Activated CD8-positive, alpha-beta memory T cell treated with anti-CD3 and anti-CD28 coated beads, Interleukin-2, amount 10 ng/mL, durations not matched to agents 7 days and 5 days (primary cell): ENCODE measurements around the gene APBA2. TPM values are rescaled to one million over a fixed set of nuclear protein-coding genes. Genes with fewer than 3 reads are reported as not detected.
"Not testable (repeated sequence)": the region's sequence is repeated elsewhere in the genome, so short reads cannot be mapped to it uniquely, and the experiment has no call there.

Experiments
- ATAC-seq: fragments of 150-1000 bp; cut with Tn5 transposase; one replicate; pipeline ENCODE4 v1.10.0; 2021; ENCODE audit warnings: moderate library complexity
- CTCF ChIA-PET: fragments of 350-600 bp; sonication (Branson Sonifier 250); formaldehyde crosslinking; loops from one replicate; lab custom pipeline; 2021; ENCODE audit warnings: antibody characterized with exemption; lab: Charles Lee
- DNase-seq: peaks from one replicate; pipeline ENCODE4 v3.0.0-alpha.2; 2020
- H3K27ac Mint-ChIP-seq: one replicate; pipeline ENCODE4 v1.8.0; 2021; ENCODE audit warnings: mild to moderate bottlenecking, mixed read lengths
- H3K27me3 Mint-ChIP-seq: one replicate; pipeline ENCODE4 v1.8.0; 2021; ENCODE audit warnings: mixed read lengths
- H3K36me3 Mint-ChIP-seq: one replicate; pipeline ENCODE4 v1.8.0; 2021; ENCODE audit warnings: mild to moderate bottlenecking, mixed read lengths
- H3K4me1 Mint-ChIP-seq: one replicate; pipeline ENCODE4 v1.8.0; 2021; ENCODE audit warnings: mixed read lengths
- H3K4me3 Mint-ChIP-seq: one replicate; pipeline ENCODE4 v1.8.0; 2021; ENCODE audit warnings: mild to moderate bottlenecking, moderate library complexity, mixed read lengths
- H3K9me3 Mint-ChIP-seq: one replicate; pipeline ENCODE4 v1.8.0; 2022; ENCODE audit warnings: low read depth, mixed read lengths
- total RNA-seq, 2 experiments: library from RNA; stranded (reverse); gene quantifications; one replicate each; pipeline ENCODE4 v1.2.3, GENCODE V29; 2021

The APBA2 gene
- total RNA-seq, 2 experiments from 2014 or later: 2.6 to 7.9 TPM

DNA sequence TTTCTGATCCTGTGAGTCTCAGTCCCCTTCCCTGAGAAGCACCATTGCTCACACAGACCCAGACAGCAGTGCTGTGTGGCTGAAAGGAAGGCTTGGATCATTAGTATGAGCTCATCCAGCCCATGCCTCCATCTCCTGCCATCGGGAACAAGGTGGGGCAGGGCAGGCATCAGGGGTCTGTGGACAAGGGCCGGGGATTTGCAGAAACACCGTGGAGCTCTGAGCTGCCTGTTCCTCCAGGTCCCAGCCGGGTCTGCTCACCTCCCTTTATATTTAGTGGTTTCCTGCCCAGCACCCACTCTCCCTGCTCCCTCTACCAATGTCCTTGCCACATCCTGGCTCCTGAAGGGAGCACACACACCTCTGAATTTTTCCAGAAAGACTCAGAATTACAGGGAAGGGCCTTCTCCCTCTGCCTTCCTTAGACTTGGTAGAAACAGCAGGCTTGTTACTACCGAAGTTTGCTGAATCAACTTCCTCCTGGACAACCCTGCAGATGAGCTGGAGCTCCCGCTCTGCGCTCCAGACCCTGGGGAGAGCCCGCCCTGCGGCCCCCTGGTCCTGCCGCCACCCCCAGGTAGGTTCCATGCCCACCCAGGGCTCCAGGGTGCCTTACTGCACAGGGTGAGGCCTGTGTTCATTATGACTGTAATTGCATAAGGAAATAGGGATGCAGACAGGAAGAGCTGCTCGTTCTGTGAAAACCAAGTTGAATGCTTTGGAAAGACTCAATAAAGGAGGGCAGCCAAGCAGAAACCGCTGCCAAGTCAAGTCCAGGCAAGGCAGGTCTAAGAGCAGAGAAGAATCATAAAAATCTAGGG is 255.7 kb downstream of the APBA2 start:
- Mint-ChIP-seq H3K9me3 (no peaks in the 10 kb centered on the region), H3K4me1 (peaks cover 10% of the 10 kb centered on the region), H3K4me3 (no peak overlapping the region), H3K36me3 (no peaks in the 10 kb centered on the region), H3K27me3 (peaks cover 42% of the 10 kb centered on the region), H3K27ac (no peak overlapping the region)
- CTCF ChIA-PET: no interaction called here
- DNase-seq: no peak
- ATAC-seq: no peak

DNA sequence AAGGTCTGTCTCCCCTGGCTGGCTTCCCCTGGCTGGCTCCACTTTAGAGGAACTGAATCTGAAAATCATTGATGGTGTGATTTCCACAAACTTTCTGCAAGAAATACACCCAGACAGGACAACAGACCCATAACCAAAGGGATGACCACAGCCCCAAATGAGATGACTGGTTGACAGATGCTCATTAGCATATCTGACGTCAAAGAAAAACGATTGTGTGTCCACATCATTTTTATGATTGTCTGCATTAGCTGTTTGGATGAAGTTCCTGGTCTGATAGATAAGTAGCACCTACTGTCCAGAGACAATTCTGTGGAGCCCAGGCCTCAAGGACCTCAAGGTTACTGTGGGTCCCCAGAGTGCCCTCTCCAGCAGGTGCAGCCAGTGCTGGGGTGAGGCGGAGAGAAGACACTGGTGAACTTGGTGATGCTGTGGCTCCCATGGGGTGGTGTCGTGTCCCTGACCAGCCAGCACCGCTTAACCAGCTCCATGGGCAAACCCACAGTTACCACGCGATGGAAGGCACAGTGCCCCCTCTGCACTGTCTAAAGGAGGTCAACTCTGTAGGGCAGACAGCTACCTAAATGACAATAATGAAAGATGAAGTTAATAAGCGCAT is 256.5 kb downstream of the APBA2 start:
- H3K4me1 Mint-ChIP-seq: peaks cover 10% of the 10 kb centered on the region
- CTCF ChIA-PET: no interaction called here
- DNase-seq (no peak), ATAC-seq (no peak)
- H3K36me3 Mint-ChIP-seq: no peaks in the 10 kb centered on the region
- H3K4me3 Mint-ChIP-seq: no peak overlapping the region
- H3K27me3 Mint-ChIP-seq: peaks cover 45% of the 10 kb centered on the region
- H3K9me3 Mint-ChIP-seq: no peaks in the 10 kb centered on the region
- no peak overlapping the region for H3K27ac Mint-ChIP-seq

DNA sequence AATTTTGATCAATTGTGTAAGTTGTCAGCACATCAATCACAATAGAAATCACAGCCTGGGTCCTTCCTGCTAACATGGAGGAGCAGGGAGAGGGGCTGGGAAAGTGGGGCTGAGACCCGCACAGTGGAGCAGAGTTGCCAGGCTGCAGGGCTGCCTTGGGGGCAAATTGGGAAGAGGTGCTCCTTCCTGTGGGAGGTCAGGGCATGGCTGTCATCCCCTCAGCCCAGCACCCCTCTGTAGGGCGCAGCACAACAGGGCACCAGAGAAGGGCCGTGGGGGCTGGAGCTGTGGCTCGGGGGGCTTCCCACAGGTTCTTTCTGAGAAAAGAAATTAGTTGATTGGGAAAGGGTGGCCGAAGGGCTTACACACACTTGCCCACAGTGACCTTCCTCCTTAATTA is 257.5 kb downstream of the APBA2 start:
- Mint-ChIP-seq H3K9me3 (no peaks in the 10 kb centered on the region), H3K27me3 (peaks cover 50% of the 10 kb centered on the region), H3K27ac (no peak overlapping the region), H3K4me1 (peaks cover 10% of the 10 kb centered on the region), H3K4me3 (no peak overlapping the region), H3K36me3 (no peaks in the 10 kb centered on the region)
- no peak for ATAC-seq
- DNase-seq: no peak
- CTCF ChIA-PET: interaction anchor here (1.0 kb wide), 1 partner anchor 16 kb away, joined by 3 read pairs; no protein-coding TSS in a partner anchor

DNA sequence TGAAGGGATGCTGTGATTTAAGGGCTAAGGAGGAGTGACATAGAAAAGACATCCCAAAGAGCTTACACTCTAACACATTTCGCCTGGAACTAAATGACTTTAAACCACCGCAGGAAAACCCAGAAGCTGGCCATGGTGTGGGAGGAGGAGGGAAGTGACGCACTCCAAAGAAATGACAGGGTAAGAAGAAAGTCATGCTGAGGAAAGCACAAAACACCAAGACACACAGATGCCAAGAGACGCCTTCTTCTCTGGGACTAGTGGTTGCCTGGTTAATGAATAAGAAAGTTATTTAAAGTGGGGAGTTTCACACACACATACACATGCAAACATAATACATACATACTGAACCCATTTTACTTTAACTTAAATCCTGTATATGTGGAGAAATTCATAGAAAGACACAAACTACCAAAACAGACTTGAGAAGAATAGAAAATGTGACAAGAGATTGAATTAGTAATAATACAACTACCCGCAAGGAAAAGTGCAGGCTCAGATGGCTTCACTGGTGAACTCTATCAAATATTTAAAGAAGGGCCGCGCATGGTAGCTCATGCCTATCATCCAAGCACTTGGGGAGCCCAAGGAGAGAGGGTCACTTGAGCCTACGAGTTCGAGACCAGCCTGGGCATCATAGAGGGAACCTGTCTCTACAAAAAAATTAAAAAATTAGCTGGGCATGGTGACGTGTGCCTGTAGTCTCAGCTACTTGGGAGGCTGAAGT is 258.3 kb downstream of the APBA2 start:
- no peak for ATAC-seq
- Mint-ChIP-seq H3K4me1 (peaks cover 10% of the 10 kb centered on the region), H3K27ac (no peak overlapping the region), H3K9me3 (no peaks in the 10 kb centered on the region), H3K27me3 (peaks cover 46% of the 10 kb centered on the region), H3K4me3 (no peak overlapping the region), H3K36me3 (no peaks in the 10 kb centered on the region)
- DNase-seq: no peak
- CTCF ChIA-PET: interaction anchor here (1.0 kb wide), 1 partner anchor 15 kb away, joined by 3 read pairs; no protein-coding TSS in a partner anchor

DNA sequence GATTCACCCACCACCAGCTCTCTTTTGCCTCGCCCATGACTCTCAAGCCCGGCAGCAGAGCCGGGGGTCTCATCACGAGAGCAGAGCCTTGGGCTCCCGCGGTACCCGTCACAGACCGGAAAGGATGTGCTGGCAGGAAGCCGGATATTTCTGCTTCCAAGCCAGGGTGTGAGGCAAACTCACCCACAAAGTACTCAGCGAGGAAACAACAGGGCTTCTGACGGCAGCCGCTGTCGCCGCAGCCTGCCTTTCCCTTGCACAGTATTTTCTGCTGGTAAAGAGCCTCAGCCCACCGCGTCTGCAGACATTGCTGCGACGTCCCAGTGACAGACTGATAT is 263.9 kb downstream of the APBA2 start:
- Mint-ChIP-seq H3K4me1 (no peaks in the 10 kb centered on the region), H3K36me3 (no peaks in the 10 kb centered on the region), H3K27ac (no peak overlapping the region), H3K27me3 (peaks cover 22% of the 10 kb centered on the region), H3K4me3 (no peak overlapping the region), H3K9me3 (no peaks in the 10 kb centered on the region)
- CTCF ChIA-PET: no interaction called here
- ATAC-seq (no peak), DNase-seq (no peak)

DNA sequence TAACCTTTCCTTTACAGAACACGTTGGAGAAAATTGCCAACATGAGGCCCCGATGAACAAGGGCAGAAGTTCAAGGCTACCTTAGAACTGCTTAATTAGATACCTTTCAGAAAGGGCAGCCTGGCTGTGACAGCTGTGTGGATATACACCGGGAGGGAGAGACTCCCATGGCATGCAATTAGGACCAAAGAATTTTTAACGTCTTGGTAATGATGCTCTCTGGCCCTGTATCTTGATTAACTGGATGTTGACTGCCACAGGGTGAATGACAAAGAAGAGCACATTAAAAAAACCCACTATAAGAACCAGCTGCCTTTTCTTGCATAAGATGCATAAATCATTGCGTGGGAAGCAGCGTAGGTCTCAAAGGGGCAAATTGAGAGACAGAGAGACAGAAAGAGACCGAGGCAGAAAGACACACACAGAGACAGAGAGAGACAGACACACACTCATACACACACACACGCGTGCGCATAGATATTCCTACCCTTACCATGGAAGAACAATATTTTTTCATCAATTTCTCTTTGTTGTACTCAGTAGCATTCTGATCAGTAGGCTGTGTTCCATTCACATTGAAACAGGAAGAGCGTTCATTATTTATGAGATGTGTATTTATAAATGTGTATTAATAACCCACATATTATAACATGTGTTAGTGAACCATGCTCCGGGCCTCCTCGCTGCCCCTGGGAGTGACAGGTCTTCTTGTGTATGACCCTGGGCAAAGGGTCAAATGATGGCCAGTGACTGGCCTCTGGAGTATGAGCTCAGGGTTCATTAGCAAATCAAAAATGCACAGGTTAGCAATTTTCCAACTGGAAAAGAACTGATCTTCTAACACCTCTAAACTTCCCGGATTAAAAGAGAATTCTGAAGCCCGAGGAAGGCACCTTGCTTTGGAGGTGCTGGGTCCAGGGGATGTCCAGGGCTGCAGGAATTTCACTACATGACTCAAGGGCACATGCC is 265.0 kb downstream of the APBA2 start:
- DNase-seq: no peak
- Mint-ChIP-seq H3K4me3 (no peak overlapping the region), H3K27ac (no peak overlapping the region)

DNA sequence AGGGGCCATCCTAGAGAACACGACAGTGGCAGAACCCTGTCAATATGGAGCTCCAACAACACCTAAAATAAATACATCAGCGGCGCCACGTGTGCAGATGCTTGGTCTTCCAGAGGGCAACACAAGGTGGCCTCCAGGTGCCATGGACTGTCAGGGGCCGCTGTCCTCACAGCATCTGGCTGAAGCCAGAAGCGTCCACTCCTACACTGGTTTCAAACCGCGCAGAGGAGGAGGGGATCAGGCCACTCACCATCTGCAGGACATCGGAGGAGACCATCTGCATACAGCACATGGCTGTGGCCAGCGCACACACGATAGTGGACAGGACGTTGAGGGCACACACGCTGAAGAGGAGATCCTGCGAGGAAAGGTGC is 265.7 kb downstream of the APBA2 start:
- Mint-ChIP-seq H3K27ac (no peak overlapping the region), H3K36me3 (no peaks in the 10 kb centered on the region), H3K4me1 (no peaks in the 10 kb centered on the region), H3K9me3 (no peaks in the 10 kb centered on the region), H3K27me3 (peaks cover 15% of the 10 kb centered on the region), H3K4me3 (no peak overlapping the region)
- CTCF ChIA-PET: no interaction called here
- DNase-seq (no peak), ATAC-seq (no peak)

More for the DNA sequence above, 265.0 kb downstream of the APBA2 start:
- ATAC-seq: no peak
- Mint-ChIP-seq H3K9me3 (no peaks in the 10 kb centered on the region), H3K36me3 (no peaks in the 10 kb centered on the region), H3K27me3 (peaks cover 20% of the 10 kb centered on the region), H3K4me1 (no peaks in the 10 kb centered on the region)
- CTCF ChIA-PET: no interaction called here

DNA sequence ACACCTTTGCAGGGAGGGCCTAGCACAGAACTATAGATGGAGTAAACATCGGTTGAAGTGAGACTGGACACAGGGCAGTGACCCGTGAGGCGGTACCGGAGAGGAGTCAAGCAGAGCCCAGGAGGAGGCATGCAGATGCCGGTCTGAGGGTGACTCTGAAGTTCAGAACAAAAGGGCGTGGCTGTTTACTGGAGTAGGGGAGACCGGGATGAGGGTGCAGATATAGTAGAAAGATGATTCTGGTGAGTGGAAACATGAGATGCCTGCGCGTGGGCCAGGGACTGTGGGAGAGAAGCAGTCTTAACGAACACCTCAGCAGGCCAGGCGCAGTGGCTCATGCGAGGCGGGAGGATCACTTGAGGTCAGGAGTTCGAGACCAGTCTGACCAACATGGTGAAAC is 270.7 kb downstream of the APBA2 start:
- Mint-ChIP-seq H3K36me3 (no peaks in the 10 kb centered on the region), H3K27me3 (peaks cover 14% of the 10 kb centered on the region), H3K4me3 (no peak overlapping the region), H3K27ac (no peak overlapping the region), H3K4me1 (peaks cover 9% of the 10 kb centered on the region), H3K9me3 (no peaks in the 10 kb centered on the region)
- DNase-seq (no peak), ATAC-seq (no peak)
- CTCF ChIA-PET: no interaction called here

DNA sequence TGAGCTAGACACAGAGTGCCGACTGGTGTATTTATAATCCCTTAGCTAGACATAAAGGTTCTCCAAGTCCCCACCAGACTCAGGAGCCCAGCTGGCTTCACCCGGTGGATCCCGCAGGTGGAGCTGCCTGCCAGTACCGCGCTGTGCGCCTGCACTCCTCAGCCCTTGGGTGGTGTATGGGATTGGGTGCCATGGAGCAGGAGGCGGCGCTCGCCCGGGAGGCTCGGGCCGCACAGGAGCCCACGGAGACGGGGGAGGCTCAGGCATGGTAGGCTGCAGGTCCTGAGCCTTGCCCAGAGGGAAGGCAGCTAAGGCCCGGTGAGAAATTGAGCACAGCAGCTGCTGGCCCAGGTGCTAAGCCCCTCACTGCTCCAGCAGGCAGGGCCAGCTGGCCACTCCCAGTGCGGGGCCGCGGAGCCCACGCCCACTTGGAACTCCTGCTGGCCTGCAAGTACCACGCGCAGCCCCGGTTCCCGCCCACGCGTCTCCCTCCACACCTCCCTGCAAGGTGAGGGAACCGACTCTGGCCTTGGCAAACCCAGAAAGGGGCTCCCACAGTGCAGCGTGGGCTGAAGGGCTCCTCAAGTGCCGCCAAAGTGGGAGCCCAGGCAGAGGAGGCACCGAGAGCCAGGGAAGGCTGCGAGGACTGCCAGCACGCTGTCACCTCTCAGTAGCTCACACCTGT is 274.1 kb downstream of the APBA2 start:
- Mint-ChIP-seq H3K4me1 (peaks cover 9% of the 10 kb centered on the region), H3K27ac (no peak overlapping the region), H3K4me3 (no peak overlapping the region), H3K27me3 (peaks cover 34% of the 10 kb centered on the region), H3K9me3 (no peaks in the 10 kb centered on the region), H3K36me3 (no peaks in the 10 kb centered on the region)
- ATAC-seq (no peak), DNase-seq (no peak)
- CTCF ChIA-PET: no interaction called here

DNA sequence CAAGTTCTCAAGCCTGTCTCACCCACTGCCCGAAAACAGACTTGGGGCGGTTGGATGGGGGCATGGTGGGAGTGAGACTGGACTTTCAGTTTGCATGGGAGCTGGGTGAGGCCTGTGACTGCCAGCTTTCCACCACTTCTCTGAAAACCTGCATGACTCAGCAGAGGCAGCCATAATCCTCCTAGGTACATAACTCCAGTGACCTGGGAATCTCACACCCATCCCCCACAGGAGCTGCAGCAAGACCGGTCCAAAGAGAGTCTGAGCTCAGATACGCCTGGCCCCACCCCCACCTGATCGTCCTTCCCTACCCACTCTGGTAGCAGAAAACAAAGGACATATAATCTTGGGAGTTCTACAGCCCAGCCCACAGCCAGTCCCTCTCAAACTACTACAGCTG is 276.6 kb downstream of the APBA2 start:
- no peaks in the 10 kb centered on the region for H3K9me3 Mint-ChIP-seq
- H3K36me3 Mint-ChIP-seq: no peaks in the 10 kb centered on the region
- peaks cover 11% of the 10 kb centered on the region for H3K4me1 Mint-ChIP-seq
- H3K4me3 Mint-ChIP-seq: no peak overlapping the region
- peaks cover 59% of the 10 kb centered on the region for H3K27me3 Mint-ChIP-seq
- no peak for ATAC-seq
- CTCF ChIA-PET: interaction anchor here (1.2 kb wide), 1 partner anchor 22 kb away, joined by 4 read pairs; no protein-coding TSS in a partner anchor
- H3K27ac Mint-ChIP-seq: no peak overlapping the region
- DNase-seq: no peak

DNA sequence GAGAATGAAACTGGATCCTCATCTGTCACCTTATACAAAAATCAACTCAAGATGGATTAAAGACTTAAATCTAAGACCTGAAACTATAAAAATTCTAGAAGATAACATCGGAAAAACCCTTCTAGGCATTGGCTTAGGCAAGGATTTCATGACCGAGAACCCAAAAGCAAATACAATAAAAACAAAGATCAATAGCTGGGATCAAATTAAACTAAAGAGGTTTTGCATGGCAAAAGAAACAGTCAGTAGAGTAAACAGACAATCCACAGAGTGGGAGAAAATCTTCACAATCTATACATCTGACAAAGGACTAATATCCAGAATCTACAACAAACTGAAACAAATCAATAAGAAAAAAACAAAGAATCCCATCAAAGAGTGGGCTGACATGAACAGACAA is 281.3 kb downstream of the APBA2 start:
- H3K4me3 Mint-ChIP-seq, H3K27ac Mint-ChIP-seq, H3K4me1 Mint-ChIP-seq, H3K36me3 Mint-ChIP-seq, ATAC-seq, DNase-seq, CTCF ChIA-PET, H3K9me3 Mint-ChIP-seq: not testable (repeated sequence)
- H3K27me3 Mint-ChIP-seq: peaks cover 69% of the 10 kb centered on the region
